ENCODE results near the gene MTSS2. TPM values are rescaled to one million over a fixed set of nuclear protein-coding genes. Genes with fewer than 3 reads are reported as not detected.

Gene MTSS2
- total and polyA plus RNA-seq, 2 of the 4 experiments (the other 2 are of a cell fraction), result 9.1 to 86.2 TPM

GRCh38 chr16:70715055-70715858, 29.4 kb upstream of the MTSS2 start (continued):
- TF ChIP-seq CTCF (conservative IDR thresholded peaks at IDR 0.05; ENCODE audit: low read depth, low read length) (peak; percentile 28; the same call in 1 of the 2 replicates), FOS (IDR thresholded peaks at IDR 0.05; ENCODE audit: low read depth, low read length) (peak; percentile 86)

Data from IMR-90 (cell line).